GM12878 (cell line): ENCODE results near the gene SLC2A4RG.

Source experiments
- BACH1 ChIP-seq: fragments of 450-650 bp; IDR thresholded peaks from 2 replicates; pipeline ENCODE4 v1.6.1; 2017; ENCODE audit warnings: mild to moderate bottlenecking, borderline replicate concordance
- CTCF ChIP-seq, 3 experiments: IDR thresholded peaks in 2 of 3; conservative IDR thresholded peaks in 1 of 3; 2 replicates each; pipeline ENCODE4 v1.5.1; 2011; ENCODE audit warnings: low read depth in 3 of 3, low read length in 3 of 3, mild to moderate bottlenecking in 3 of 3, control low read depth in 2 of 3, moderate library complexity in 2 of 3, inconsistent platforms in 1 of 3, mixed read lengths in 1 of 3; ENCODE audit not compliant: control insufficient read depth in 2 of 3, insufficient read depth in 1 of 3; ENCODE audit errors: extremely low read depth in 1 of 3
- HDAC2 ChIP-seq: fragments of 200-600 bp; sonication (generic); IDR thresholded peaks from 2 replicates; pipeline ENCODE4 v1.6.1; 2017
- MAX ChIP-seq: IDR thresholded peaks from 2 replicates; pipeline ENCODE4 v1.6.1; 2012; ENCODE audit warnings: low read depth, low read length, improper control_type of control experiment
- POLR2A ChIP-seq: IDR thresholded peaks from 2 replicates; pipeline ENCODE4 v1.6.1; 2011; ENCODE audit warnings: low read depth, mild to moderate bottlenecking, low read length
- POLR2AphosphoS2 ChIP-seq: IDR thresholded peaks from 2 replicates; pipeline ENCODE4 v1.6.1; 2011; ENCODE audit warnings: low read depth, mild to moderate bottlenecking, low read length, improper control_type of control experiment, moderate library complexity
- POLR2AphosphoS5 ChIP-seq: IDR thresholded peaks from 2 replicates; pipeline ENCODE4 v1.6.1; 2011; ENCODE audit warnings: mild to moderate bottlenecking, low read length, inconsistent platforms
- RAD21 ChIP-seq: IDR thresholded peaks from 2 replicates; pipeline ENCODE4 v1.6.1; 2011; ENCODE audit warnings: mild to moderate bottlenecking, low read depth, low read length, moderate library complexity; ENCODE audit not compliant: insufficient read depth
- RFX5 ChIP-seq: IDR thresholded peaks from 2 replicates; pipeline ENCODE4 v1.6.1; 2011; ENCODE audit warnings: low read depth, low read length, improper control_type of control experiment
- TARDBP ChIP-seq: IDR thresholded peaks from 2 replicates; pipeline ENCODE4 v1.6.1; 2016; ENCODE audit warnings: borderline replicate concordance
- YY1 ChIP-seq: IDR thresholded peaks from 2 replicates; pipeline ENCODE4 v1.6.1; 2011; ENCODE audit warnings: low read depth, mild to moderate bottlenecking, low read length

- TF ChIP-seq CTCF (IDR thresholded peaks at IDR 0.05 in 2 of 3, conservative IDR thresholded peaks at IDR 0.05 in 1 of 3; ENCODE audit: control insufficient read depth in 2 of 3, extremely low read depth in 1 of 3, insufficient read depth in 1 of 3, low read depth in 3 of 3, low read length in 3 of 3) (no peak), POLR2AphosphoS2 (no peak), HDAC2 (no peak), BACH1 (no peak), TARDBP (no peak), MAX (no peak), YY1 (no peak), POLR2A (no peak), POLR2AphosphoS5 (no peak), RAD21 (no peak), RFX5 (no peak)
Measured at GRCh38 chr20:63706027-63706695, 33.4 kb upstream of the SLC2A4RG start.
